ENCODE data around the gene MON1A. TPM values are rescaled to one million over a fixed set of nuclear protein-coding genes. Genes with fewer than 3 reads are reported as not detected.

Gene MON1A
- total and polyA plus RNA-seq, 7 donors: 5.4 to 16.3 (median 10.4) TPM

GRCh38 chr3:49889296-49889695 is 40.3 kb downstream of the MON1A start:
- no peaks in the 10 kb centered on the region for H3K9me3 ChIP-seq
- H3K4me3 ChIP-seq: no peak overlapping the region
- no peaks in the 10 kb centered on the region for H3K4me1 ChIP-seq
- no peaks in the 10 kb centered on the region for H3K36me3 ChIP-seq
- no peak overlapping the region for H3K27ac ChIP-seq
- 89% methylated on average over 10 of the region's 10 CpGs for WGBS, 2 donors
- no peak for TF ChIP-seq POLR2A (IDR thresholded peaks at IDR 0.05)
- intact Hi-C loops (cut with DNase I): no loop called here
- DNase-seq: no peak
- no peaks in the 10 kb centered on the region for H3K27me3 ChIP-seq

- intact Hi-C loops (cut with DNase I): no loop called here
- no peaks in the 10 kb centered on the region for H3K4me1 ChIP-seq
- TF ChIP-seq, protein P1, sequence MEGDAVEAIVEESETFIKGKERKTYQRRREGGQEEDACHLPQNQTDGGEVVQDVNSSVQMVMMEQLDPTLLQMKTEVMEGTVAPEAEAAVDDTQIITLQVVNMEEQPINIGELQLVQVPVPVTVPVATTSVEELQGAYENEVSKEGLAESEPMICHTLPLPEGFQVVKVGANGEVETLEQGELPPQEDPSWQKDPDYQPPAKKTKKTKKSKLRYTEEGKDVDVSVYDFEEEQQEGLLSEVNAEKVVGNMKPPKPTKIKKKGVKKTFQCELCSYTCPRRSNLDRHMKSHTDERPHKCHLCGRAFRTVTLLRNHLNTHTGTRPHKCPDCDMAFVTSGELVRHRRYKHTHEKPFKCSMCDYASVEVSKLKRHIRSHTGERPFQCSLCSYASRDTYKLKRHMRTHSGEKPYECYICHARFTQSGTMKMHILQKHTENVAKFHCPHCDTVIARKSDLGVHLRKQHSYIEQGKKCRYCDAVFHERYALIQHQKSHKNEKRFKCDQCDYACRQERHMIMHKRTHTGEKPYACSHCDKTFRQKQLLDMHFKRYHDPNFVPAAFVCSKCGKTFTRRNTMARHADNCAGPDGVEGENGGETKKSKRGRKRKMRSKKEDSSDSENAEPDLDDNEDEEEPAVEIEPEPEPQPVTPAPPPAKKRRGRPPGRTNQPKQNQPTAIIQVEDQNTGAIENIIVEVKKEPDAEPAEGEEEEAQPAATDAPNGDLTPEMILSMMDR (IDR thresholded peaks at IDR 0.05): no peak
- TF ChIP-seq POLR2A (IDR thresholded peaks at IDR 0.05) (no peak), POLR2AphosphoS5 (IDR thresholded peaks at IDR 0.05) (no peak), EP300 (IDR thresholded peaks at IDR 0.05) (no peak)
- no peaks in the 10 kb centered on the region for H3K9me3 ChIP-seq
- no peak overlapping the region for H3K4me3 ChIP-seq
- no peaks in the 10 kb centered on the region for H3K27me3 ChIP-seq
- no peak for DNase-seq
- no peaks in the 10 kb centered on the region for H3K36me3 ChIP-seq
- no peak overlapping the region for H3K27ac ChIP-seq
These were observed 42.7 kb downstream of the MON1A start for GRCh38 chr3:49886922-49887265.

DNA sequence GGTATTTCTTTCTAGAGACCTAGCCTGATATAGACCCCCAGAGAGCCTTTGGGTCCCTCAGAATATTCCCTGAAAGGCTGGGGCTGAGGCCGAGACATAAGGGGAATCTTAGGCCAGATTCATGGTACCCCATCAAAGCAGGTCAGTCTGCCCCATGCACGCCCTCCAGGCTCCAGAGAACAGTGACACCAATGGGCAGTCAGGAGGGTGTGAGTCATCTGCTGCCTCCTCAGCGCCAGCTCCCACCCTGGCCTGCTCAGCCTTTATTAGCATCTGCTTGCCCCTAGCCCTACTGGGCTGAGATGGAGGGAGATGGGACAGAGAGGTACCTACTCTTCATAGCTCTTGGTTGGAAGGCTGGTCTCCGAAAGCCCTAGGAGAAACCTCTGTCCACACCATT is 45.6 kb downstream of the MON1A start:
- intact Hi-C loops (cut with DNase I): no loop called here
- TF ChIP-seq, protein P1 (IDR thresholded peaks at IDR 0.05): no peak
- TF ChIP-seq POLR2A (IDR thresholded peaks at IDR 0.05) (no peak), EP300 (IDR thresholded peaks at IDR 0.05) (no peak), POLR2AphosphoS5 (IDR thresholded peaks at IDR 0.05) (no peak)
- WGBS, 2 donors: 84 to 90% methylated on average over 4 of the region's 4 CpGs

DNA sequence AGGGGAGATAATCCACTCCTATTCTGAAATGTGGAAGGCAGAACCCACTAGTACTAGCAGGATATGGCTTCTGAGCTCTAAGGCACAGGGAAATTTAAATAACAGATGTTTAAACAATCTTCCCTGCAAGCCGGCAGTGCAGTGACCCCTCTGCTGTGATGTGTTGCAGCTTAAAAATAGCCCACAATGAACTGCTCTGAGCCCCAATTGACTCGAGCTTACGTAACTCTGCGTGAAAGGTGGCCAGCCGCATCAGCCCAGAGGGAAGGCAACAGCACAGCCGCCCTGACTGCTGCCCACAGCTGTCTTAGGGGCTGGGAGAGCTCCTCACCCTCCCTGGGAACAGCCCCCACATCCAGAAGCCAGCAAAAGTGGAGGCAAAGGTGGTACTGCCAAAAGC is 47.4 kb downstream of the MON1A start:
- WGBS, 2 donors: 50 to 60% methylated on average over 6 of the region's 6 CpGs
- no peaks in the 10 kb centered on the region for H3K4me1 ChIP-seq
- H3K27ac ChIP-seq: no peak overlapping the region

More for the DNA sequence above, 45.6 kb downstream of the MON1A start:
- no peaks in the 10 kb centered on the region for H3K9me3 ChIP-seq
- no peak overlapping the region for H3K4me3 ChIP-seq
- peaks cover 0 to 5% (median 0%) of the 10 kb centered on the region in 3 donors for H3K27me3 ChIP-seq
- no peaks in the 10 kb centered on the region for H3K36me3 ChIP-seq
- DNase-seq: no peak
- no peak overlapping the region for H3K27ac ChIP-seq
- no peaks in the 10 kb centered on the region for H3K4me1 ChIP-seq

GRCh38 chr3:49880581-49881315 is 48.9 kb downstream of the MON1A start:
- no peaks in the 10 kb centered on the region for H3K4me1 ChIP-seq
- H3K27ac ChIP-seq: no peak overlapping the region
- 46 to 49% methylated on average over 6 of the region's 6 CpGs for WGBS, 2 donors
- no peaks in the 10 kb centered on the region for H3K36me3 ChIP-seq
- peaks cover 0 to 5% (median 0%) of the 10 kb centered on the region in 3 donors for H3K27me3 ChIP-seq
- DNase-seq: no peak
- no peak overlapping the region for H3K4me3 ChIP-seq
- intact Hi-C loops (cut with DNase I): no loop called here
- TF ChIP-seq EP300 (IDR thresholded peaks at IDR 0.05): no peak
- TF ChIP-seq, protein P1 (IDR thresholded peaks at IDR 0.05): no peak
- no peaks in the 10 kb centered on the region for H3K9me3 ChIP-seq

More for the DNA sequence above, 47.4 kb downstream of the MON1A start:
- TF ChIP-seq, protein P1 (IDR thresholded peaks at IDR 0.05): no peak
- intact Hi-C loops (cut with DNase I): no loop called here
- Histone ChIP-seq H3K9me3 (no peaks in the 10 kb centered on the region), H3K4me3 (no peak overlapping the region), H3K27me3 (peaks cover 0 to 5% (median 0%) of the 10 kb centered on the region in 3 donors), H3K36me3 (no peaks in the 10 kb centered on the region)
- DNase-seq: no peak
